GF-D8 (cell line): ENCODE results near the gene SLC26A3.
"Not testable (repeated sequence)": the region's sequence is repeated elsewhere in the genome, so short reads cannot be mapped to it uniquely, and the experiment has no call there.

Source experiments
- DNase-seq: peaks from one replicate; lab custom pipeline; 2025; lab: John Stamatoyannopoulos, UW

Gene SLC26A3

GRCh38 chr7:107803009-107803610 lies at the start of gene SLC26A3:
Gene SLC26A3, minus strand, starts transcription at chr7:107803223. Its CDS starts 8,714 bp downstream, at chr7:107794509.
- DNase-seq = no peak

- no peak for DNase-seq
Observed at GRCh38 chr7:107850643-107851042, 47.6 kb upstream of the SLC26A3 start.

GRCh38 chr7:107850216-107850615 lies 47.2 kb upstream of the SLC26A3 start:
- no peak for DNase-seq

- not testable (repeated sequence) for DNase-seq
Observed at GRCh38 chr7:107848211-107848610, 45.2 kb upstream of the SLC26A3 start.

GRCh38 chr7:107847836-107848175 lies 44.8 kb upstream of the SLC26A3 start:
- not testable (repeated sequence) for DNase-seq

GRCh38 chr7:107847168-107847835 lies 44.3 kb upstream of the SLC26A3 start:
- no peak for DNase-seq

- peak; percentile 24 for DNase-seq
Observed at GRCh38 chr7:107846324-107846723, 43.3 kb upstream of the SLC26A3 start.

- DNase-seq = no peak
Observed at GRCh38 chr7:107843184-107843583, 40.2 kb upstream of the SLC26A3 start.

GRCh38 chr7:107842213-107842612 lies 39.2 kb upstream of the SLC26A3 start:
- DNase-seq = no peak

- DNase-seq = no peak
Observed at GRCh38 chr7:107838816-107839565, 36.0 kb upstream of the SLC26A3 start.

GRCh38 chr7:107838024-107838601 lies 35.1 kb upstream of the SLC26A3 start:
- DNase-seq = no peak

- DNase-seq = no peak
Observed at GRCh38 chr7:107837145-107837512, 34.1 kb upstream of the SLC26A3 start.

GRCh38 chr7:107836237-107837144 lies 33.5 kb upstream of the SLC26A3 start:
- no peak for DNase-seq

- no peak for DNase-seq
Observed at GRCh38 chr7:107834401-107834800, 31.4 kb upstream of the SLC26A3 start.

- no peak for DNase-seq
Observed at GRCh38 chr7:107833684-107834106, 30.7 kb upstream of the SLC26A3 start.

- no peak for DNase-seq
Observed at GRCh38 chr7:107830420-107830819, 27.4 kb upstream of the SLC26A3 start.

GRCh38 chr7:107828540-107828939 lies 25.5 kb upstream of the SLC26A3 start:
- DNase-seq = no peak

- no peak for DNase-seq
Observed at GRCh38 chr7:107827501-107827900, 24.5 kb upstream of the SLC26A3 start.

GRCh38 chr7:107826451-107826850 lies 23.4 kb upstream of the SLC26A3 start:
- DNase-seq = no peak

GRCh38 chr7:107824858-107825257 lies 21.8 kb upstream of the SLC26A3 start:
- DNase-seq = no peak

- no peak for DNase-seq
Observed at GRCh38 chr7:107818622-107819021, 15.6 kb upstream of the SLC26A3 start.
